ENCODE data around the gene ANKRD36C.
"Not testable (repeated sequence)": the region's sequence is repeated elsewhere in the genome, so short reads cannot be mapped to it uniquely, and the experiment has no call there.

DNA sequence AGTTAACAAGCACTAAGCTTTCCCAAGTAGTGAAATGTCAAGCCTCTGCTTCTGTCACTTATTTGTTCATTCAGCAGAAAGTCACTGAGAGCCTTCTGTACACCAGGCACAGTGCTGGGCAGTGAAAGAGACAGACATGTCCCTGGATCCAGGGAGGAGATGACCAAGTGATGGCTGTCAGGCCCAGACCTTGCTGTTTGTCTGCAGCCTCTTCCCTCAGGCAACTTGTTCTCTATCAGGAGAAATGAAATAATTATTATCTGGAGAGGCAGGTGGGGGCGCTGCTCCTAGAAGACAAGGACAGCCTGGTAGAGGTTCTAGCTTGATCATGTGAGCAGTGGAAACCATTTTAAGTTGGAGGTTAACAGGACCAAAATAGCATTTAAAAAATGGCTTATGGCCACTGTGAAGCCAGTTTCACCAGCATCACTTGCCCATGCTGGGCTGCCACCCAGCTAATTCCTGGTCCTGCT, 21.2 kb upstream of the ANKRD36C start:
- TF ChIP-seq, protein P1, sequence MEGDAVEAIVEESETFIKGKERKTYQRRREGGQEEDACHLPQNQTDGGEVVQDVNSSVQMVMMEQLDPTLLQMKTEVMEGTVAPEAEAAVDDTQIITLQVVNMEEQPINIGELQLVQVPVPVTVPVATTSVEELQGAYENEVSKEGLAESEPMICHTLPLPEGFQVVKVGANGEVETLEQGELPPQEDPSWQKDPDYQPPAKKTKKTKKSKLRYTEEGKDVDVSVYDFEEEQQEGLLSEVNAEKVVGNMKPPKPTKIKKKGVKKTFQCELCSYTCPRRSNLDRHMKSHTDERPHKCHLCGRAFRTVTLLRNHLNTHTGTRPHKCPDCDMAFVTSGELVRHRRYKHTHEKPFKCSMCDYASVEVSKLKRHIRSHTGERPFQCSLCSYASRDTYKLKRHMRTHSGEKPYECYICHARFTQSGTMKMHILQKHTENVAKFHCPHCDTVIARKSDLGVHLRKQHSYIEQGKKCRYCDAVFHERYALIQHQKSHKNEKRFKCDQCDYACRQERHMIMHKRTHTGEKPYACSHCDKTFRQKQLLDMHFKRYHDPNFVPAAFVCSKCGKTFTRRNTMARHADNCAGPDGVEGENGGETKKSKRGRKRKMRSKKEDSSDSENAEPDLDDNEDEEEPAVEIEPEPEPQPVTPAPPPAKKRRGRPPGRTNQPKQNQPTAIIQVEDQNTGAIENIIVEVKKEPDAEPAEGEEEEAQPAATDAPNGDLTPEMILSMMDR (IDR thresholded peaks at IDR 0.05 in 8 of 11, conservative IDR thresholded peaks at IDR 0.05 in 3 of 11), result not testable (repeated sequence)
- not testable (repeated sequence) for TF ChIP-seq POLR2A, POLR2AphosphoS5 (IDR thresholded peaks at IDR 0.05)

Data from spleen (tissue), 7 donors.